Astrocyte (in vitro differentiated cells and primary cell): ENCODE measurements around the gene UST. TPM values are rescaled to one million over a fixed set of nuclear protein-coding genes. Genes with fewer than 3 reads are reported as not detected.
"Not testable (repeated sequence)": the region's sequence is repeated elsewhere in the genome, so short reads cannot be mapped to it uniquely, and the experiment has no call there.

ENCODE experiments used
- DNase-seq: peaks from one replicate; pipeline ENCODE4 v3.0.0-alpha.2; 2010; ENCODE audit warnings: low read depth
- FAIRE-seq: peaks from 2 replicates; lab custom pipeline; 2011; peaks lifted over from hg19 to GRCh38; lab: Jason Lieb, UNC
- H2AFZ ChIP-seq: 2 replicates; pipeline ENCODE4 v1.6.0; 2012; ENCODE audit warnings: low read depth, low read length, inconsistent platforms
- H3K27ac ChIP-seq: 2 replicates; pipeline ENCODE4 v1.5.1; 2011; ENCODE audit warnings: low read depth, low read length, inconsistent platforms
- H3K27me3 ChIP-seq: 2 replicates; pipeline ENCODE4 v1.6.0; 2011; ENCODE audit warnings: low read length, inconsistent platforms; ENCODE audit not compliant: insufficient read depth
- H3K36me3 ChIP-seq: 2 replicates; pipeline ENCODE4 v1.5.1; 2011; ENCODE audit warnings: low read length, inconsistent platforms; ENCODE audit not compliant: insufficient read depth
- H3K4me1 ChIP-seq: 2 replicates; pipeline ENCODE4 v1.5.1; 2011; ENCODE audit warnings: low read length, inconsistent platforms; ENCODE audit not compliant: insufficient read depth
- H3K4me2 ChIP-seq: 2 replicates; pipeline ENCODE4 v1.6.0; 2012; ENCODE audit warnings: low read length, inconsistent platforms
- H3K4me3 ChIP-seq: 2 replicates; pipeline ENCODE4 v1.5.1; 2011; ENCODE audit warnings: low read depth, mild to moderate bottlenecking, low read length, inconsistent platforms; ENCODE audit not compliant: insufficient read depth
- H3K79me2 ChIP-seq: 2 replicates; pipeline ENCODE4 v1.6.0; 2012; ENCODE audit warnings: mild to moderate bottlenecking, low read length, inconsistent platforms; ENCODE audit not compliant: insufficient read depth
- H3K9ac ChIP-seq: 2 replicates; pipeline ENCODE4 v1.6.0; 2012; ENCODE audit warnings: mild to moderate bottlenecking, low read length, inconsistent platforms
- H3K9me3 ChIP-seq: 2 replicates; pipeline ENCODE4 v1.5.1; 2012; ENCODE audit warnings: low read depth, mild to moderate bottlenecking, low read length, inconsistent platforms; ENCODE audit not compliant: insufficient read depth
- H4K20me1 ChIP-seq: 2 replicates; pipeline ENCODE4 v1.6.0; 2012; ENCODE audit warnings: low read length, inconsistent platforms; ENCODE audit not compliant: insufficient read depth
- H3K27ac Mint-ChIP-seq: one replicate; pipeline ENCODE4 v1.8.0; 2021; ENCODE audit warnings: mild to moderate bottlenecking, mixed read lengths; ENCODE audit not compliant: unreplicated experiment
- H3K27me3 Mint-ChIP-seq: one replicate; pipeline ENCODE4 v1.8.0; 2021; ENCODE audit warnings: low read depth, mixed read lengths; ENCODE audit not compliant: unreplicated experiment
- H3K36me3 Mint-ChIP-seq: one replicate; pipeline ENCODE4 v1.8.0; 2021; ENCODE audit warnings: low read depth, mixed read lengths; ENCODE audit not compliant: unreplicated experiment
- H3K4me1 Mint-ChIP-seq: one replicate; pipeline ENCODE4 v1.8.0; 2021; ENCODE audit warnings: low read depth, mixed read lengths; ENCODE audit not compliant: unreplicated experiment
- H3K4me3 Mint-ChIP-seq: one replicate; pipeline ENCODE4 v1.8.0; 2021; ENCODE audit warnings: mild to moderate bottlenecking, moderate library complexity, mixed read lengths; ENCODE audit not compliant: unreplicated experiment
- H3K9me3 Mint-ChIP-seq: one replicate; pipeline ENCODE4 v1.8.0; 2021; ENCODE audit warnings: mild to moderate bottlenecking, mixed read lengths; ENCODE audit not compliant: unreplicated experiment
- EZH2 ChIP-seq: IDR thresholded peaks from 2 replicates; pipeline ENCODE4 v1.6.1; 2012; ENCODE audit warnings: mild to moderate bottlenecking, low read length, inconsistent platforms; ENCODE audit not compliant: insufficient read depth
- total RNA-seq: library from RNA; stranded (reverse); gene quantifications from 2 replicates; pipeline ENCODE4 v1.2.1, GENCODE V29; 2021
- TF ChIP-seq, protein P1 (sequence below): IDR thresholded peaks from 2 replicates; pipeline ENCODE4 v1.5.1; 2011; ENCODE audit warnings: low read depth, mild to moderate bottlenecking, inconsistent platforms, low read length, moderate library complexity; ENCODE audit not compliant: insufficient read depth

Gene UST
- total RNA-seq, 1 donor from 2014 or later: 15.3 TPM

DNA sequence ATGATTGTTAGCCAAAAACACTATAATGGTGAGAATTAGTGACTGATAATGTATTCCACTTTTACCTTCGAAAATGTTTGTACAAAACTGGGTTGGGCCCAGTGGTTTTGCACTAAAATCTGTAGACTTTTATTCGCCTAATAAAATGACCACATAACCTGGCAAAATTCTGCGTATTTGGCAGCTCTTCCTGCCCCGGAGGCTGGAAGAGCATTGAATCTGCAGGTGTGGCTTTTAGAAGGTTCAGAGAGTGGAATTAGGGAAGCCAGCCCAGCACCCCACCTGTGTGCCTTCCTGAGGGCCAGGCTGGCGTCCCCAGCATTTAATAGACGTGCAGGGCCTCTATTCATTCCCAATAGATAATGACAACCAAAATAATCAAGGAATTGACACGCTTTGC, 256.7 kb downstream of the UST start:
- no peak for FAIRE-seq
- no peaks in the 10 kb centered on the region for H3K9me3 ChIP-seq
- H3K4me1 ChIP-seq: peaks cover 15% of the 10 kb centered on the region
- no peaks in the 10 kb centered on the region for H3K36me3 ChIP-seq
- H3K79me2 ChIP-seq: no peaks in the 10 kb centered on the region
- no peak overlapping the region for H3K9ac ChIP-seq
- Mint-ChIP-seq H3K9me3 (peaks cover 10% of the 10 kb centered on the region), H3K27ac (no peak overlapping the region), H3K4me1 (peaks cover 26% of the 10 kb centered on the region), H3K4me3 (no peak overlapping the region), H3K36me3 (peaks cover 7% of the 10 kb centered on the region), H3K27me3 (no peaks in the 10 kb centered on the region)
- no peak for DNase-seq
- no peaks in the 10 kb centered on the region for H3K27me3 ChIP-seq
- H2AFZ ChIP-seq: no peak overlapping the region
- H3K27ac ChIP-seq: no peak overlapping the region
- no peak overlapping the region for H3K4me2 ChIP-seq
- no peaks in the 10 kb centered on the region for H4K20me1 ChIP-seq
- no peak overlapping the region for H3K4me3 ChIP-seq
- TF ChIP-seq, protein P1, sequence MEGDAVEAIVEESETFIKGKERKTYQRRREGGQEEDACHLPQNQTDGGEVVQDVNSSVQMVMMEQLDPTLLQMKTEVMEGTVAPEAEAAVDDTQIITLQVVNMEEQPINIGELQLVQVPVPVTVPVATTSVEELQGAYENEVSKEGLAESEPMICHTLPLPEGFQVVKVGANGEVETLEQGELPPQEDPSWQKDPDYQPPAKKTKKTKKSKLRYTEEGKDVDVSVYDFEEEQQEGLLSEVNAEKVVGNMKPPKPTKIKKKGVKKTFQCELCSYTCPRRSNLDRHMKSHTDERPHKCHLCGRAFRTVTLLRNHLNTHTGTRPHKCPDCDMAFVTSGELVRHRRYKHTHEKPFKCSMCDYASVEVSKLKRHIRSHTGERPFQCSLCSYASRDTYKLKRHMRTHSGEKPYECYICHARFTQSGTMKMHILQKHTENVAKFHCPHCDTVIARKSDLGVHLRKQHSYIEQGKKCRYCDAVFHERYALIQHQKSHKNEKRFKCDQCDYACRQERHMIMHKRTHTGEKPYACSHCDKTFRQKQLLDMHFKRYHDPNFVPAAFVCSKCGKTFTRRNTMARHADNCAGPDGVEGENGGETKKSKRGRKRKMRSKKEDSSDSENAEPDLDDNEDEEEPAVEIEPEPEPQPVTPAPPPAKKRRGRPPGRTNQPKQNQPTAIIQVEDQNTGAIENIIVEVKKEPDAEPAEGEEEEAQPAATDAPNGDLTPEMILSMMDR: no peak
- TF ChIP-seq EZH2: no peak

DNA sequence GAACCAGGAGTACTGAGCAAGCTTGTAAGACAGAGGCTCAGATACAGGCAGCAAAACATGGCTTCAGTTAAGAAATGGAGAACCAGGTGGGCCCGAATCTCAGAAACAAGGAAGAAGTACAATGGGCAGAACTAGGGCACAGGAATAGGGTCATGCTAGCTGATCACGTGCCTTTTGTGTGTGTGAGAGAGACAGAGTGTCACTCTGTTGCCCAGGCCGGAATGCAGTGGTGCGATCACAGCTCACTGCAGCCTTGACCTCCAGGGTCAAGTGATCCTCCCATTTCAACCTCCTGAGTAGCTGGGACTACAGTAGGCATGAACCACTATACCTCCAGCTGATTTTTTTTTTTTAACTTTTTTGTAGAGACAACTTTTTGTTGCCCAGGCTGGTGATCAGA, 257.8 kb downstream of the UST start:
- DNase-seq (no peak), FAIRE-seq (no peak)
- H3K9ac ChIP-seq: no peak overlapping the region
- H3K27ac ChIP-seq: no peak overlapping the region
- H3K27ac Mint-ChIP-seq: no peak overlapping the region
- no peaks in the 10 kb centered on the region for H3K9me3 ChIP-seq
- no peaks in the 10 kb centered on the region for H3K36me3 ChIP-seq
- TF ChIP-seq, protein P1: no peak
- TF ChIP-seq EZH2: no peak
- no peaks in the 10 kb centered on the region for H3K27me3 ChIP-seq
- peaks cover 7% of the 10 kb centered on the region for H3K36me3 Mint-ChIP-seq
- no peak overlapping the region for H2AFZ ChIP-seq
- H3K4me1 ChIP-seq: peaks cover 6% of the 10 kb centered on the region
- no peak overlapping the region for H3K4me3 Mint-ChIP-seq
- H3K27me3 Mint-ChIP-seq: no peaks in the 10 kb centered on the region
- peaks cover 16% of the 10 kb centered on the region for H3K4me1 Mint-ChIP-seq
- peaks cover 10% of the 10 kb centered on the region for H3K9me3 Mint-ChIP-seq
- no peak overlapping the region for H3K4me3 ChIP-seq
- H3K79me2 ChIP-seq: no peaks in the 10 kb centered on the region
- no peak overlapping the region for H3K4me2 ChIP-seq
- no peaks in the 10 kb centered on the region for H4K20me1 ChIP-seq

DNA sequence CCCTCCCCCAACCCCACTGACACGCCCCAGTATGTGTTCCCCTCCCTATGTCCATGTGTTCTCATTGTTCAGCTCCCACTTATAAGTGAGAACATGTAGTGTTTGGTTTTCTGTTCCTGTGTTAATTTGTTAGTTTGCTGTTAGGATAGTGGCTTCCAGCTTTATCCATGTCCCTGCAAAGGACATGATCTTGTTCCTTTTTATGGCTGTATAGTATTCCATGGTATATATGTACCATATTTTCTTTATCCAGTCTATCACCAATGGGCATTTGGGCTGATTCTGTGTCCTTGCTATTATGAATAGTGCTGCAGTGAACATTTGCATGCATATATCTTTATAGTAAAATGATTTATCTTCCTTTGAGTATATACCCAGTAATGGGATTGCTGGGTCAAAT, 259.4 kb downstream of the UST start:
- not testable (repeated sequence) for H3K27me3 ChIP-seq, H3K9me3 Mint-ChIP-seq, H3K4me1 ChIP-seq, FAIRE-seq, H2AFZ ChIP-seq, H3K36me3 Mint-ChIP-seq, H3K4me1 Mint-ChIP-seq, H3K9me3 ChIP-seq, H3K9ac ChIP-seq, H3K79me2 ChIP-seq, H3K27ac ChIP-seq, H4K20me1 ChIP-seq, H3K27me3 Mint-ChIP-seq, H3K4me3 Mint-ChIP-seq, H3K27ac Mint-ChIP-seq, H3K4me2 ChIP-seq, H3K4me3 ChIP-seq, DNase-seq, H3K36me3 ChIP-seq
